Neuronal stem cell (in vitro differentiated cells): ENCODE measurements around the gene NECTIN2.

ENCODE experiments used
- DNase-seq: peaks from one replicate; pipeline ENCODE4 v3.0.0-alpha.2; 2013; ENCODE audit warnings: low spot score
- H2AFZ ChIP-seq: one replicate; pipeline ENCODE4 v1.6.1; 2013; ENCODE audit warnings: mild to moderate bottlenecking, low read length, inconsistent platforms
- H2AK5ac ChIP-seq: 2 replicates; pipeline ENCODE4 v1.6.1; 2013; ENCODE audit warnings: low read depth, mild to moderate bottlenecking, inconsistent platforms, low read length, moderate library complexity, mixed read lengths
- H2BK120ac ChIP-seq: 2 replicates; pipeline ENCODE4 v1.6.1; 2013; ENCODE audit warnings: low read depth, mild to moderate bottlenecking, inconsistent platforms, low read length, moderate library complexity, mixed read lengths
- H2BK12ac ChIP-seq: one replicate; pipeline ENCODE4 v1.6.1; 2013; ENCODE audit warnings: low read length, inconsistent platforms
- H2BK15ac ChIP-seq: 2 replicates; pipeline ENCODE4 v1.6.1; 2013; ENCODE audit warnings: mild to moderate bottlenecking, low read length, inconsistent platforms, mixed read lengths
- H2BK5ac ChIP-seq: one replicate; pipeline ENCODE4 v1.6.1; 2013; ENCODE audit warnings: inconsistent platforms, mild to moderate bottlenecking, low read length, moderate library complexity
- H3K14ac ChIP-seq: one replicate; pipeline ENCODE4 v1.6.1; 2013; ENCODE audit warnings: low read length, inconsistent platforms
- H3K18ac ChIP-seq: 2 replicates; pipeline ENCODE4 v1.6.1; 2013; ENCODE audit warnings: low read length, inconsistent platforms
- H3K23ac ChIP-seq: 2 replicates; pipeline ENCODE4 v1.6.1; 2013; ENCODE audit warnings: low read depth, mild to moderate bottlenecking, mixed read lengths, low read length, inconsistent platforms; ENCODE audit not compliant: poor library complexity
- H3K27ac ChIP-seq: replicated peaks from 3 replicates; pipeline ENCODE4 v1.5.1; 2013; ENCODE audit warnings: low read length, inconsistent platforms
- H3K27me3 ChIP-seq, 3 experiments: 2 replicates each; pipeline ENCODE4 v1.6.1; 2013; ENCODE audit warnings: low read length in 3 of 3, mild to moderate bottlenecking in 2 of 3, inconsistent platforms in 1 of 3, low read depth in 1 of 3, mixed read lengths in 1 of 3, moderate library complexity in 1 of 3; ENCODE audit not compliant: control insufficient read depth in 3 of 3, insufficient read depth in 3 of 3
- H3K36me3 ChIP-seq, 2 donors: replicated peaks in 1 of 2; 2 replicates each; pipeline ENCODE4 v1.6.1; 2013; ENCODE audit warnings: low read length in 2 of 2; ENCODE audit not compliant: control insufficient read depth in 2 of 2, insufficient read depth in 2 of 2
- H3K4ac ChIP-seq: 2 replicates; pipeline ENCODE4 v1.6.1; 2013; ENCODE audit warnings: inconsistent platforms, mild to moderate bottlenecking, low read length, moderate library complexity
- H3K4me1 ChIP-seq, 2 donors: 1 replicate in 1 of 2; 2 replicates in 1 of 2; pipeline ENCODE4 v1.6.1; 2013; ENCODE audit warnings: low read length in 2 of 2, low read depth in 1 of 2; ENCODE audit not compliant: control insufficient read depth in 2 of 2, insufficient read depth in 1 of 2
- H3K4me2 ChIP-seq: one replicate; pipeline ENCODE4 v1.6.1; 2013; ENCODE audit warnings: mild to moderate bottlenecking, low read length, inconsistent platforms; ENCODE audit not compliant: insufficient read depth, poor library complexity, severe bottlenecking
- H3K4me3 ChIP-seq, 2 donors: 2 replicates each; pipeline ENCODE4 v1.5.1; 2013; ENCODE audit warnings: low read length in 2 of 2, mild to moderate bottlenecking in 2 of 2, inconsistent platforms in 1 of 2, moderate library complexity in 1 of 2
- H3K79me1 ChIP-seq: one replicate; pipeline ENCODE4 v1.6.1; 2013; ENCODE audit warnings: low read depth, mild to moderate bottlenecking, inconsistent platforms, low read length, moderate library complexity
- H3K9ac ChIP-seq: one replicate; pipeline ENCODE4 v1.6.1; 2013; ENCODE audit warnings: mild to moderate bottlenecking, low read depth, low read length, inconsistent platforms; ENCODE audit not compliant: poor library complexity
- H3K9me3 ChIP-seq, 2 donors: replicated peaks in 1 of 2; 2 replicates each; pipeline versions ENCODE3 to v1.6.1; 2013; ENCODE audit warnings: low read length in 2 of 2, mild to moderate bottlenecking in 2 of 2, inconsistent platforms in 1 of 2, low read depth in 1 of 2, mixed read lengths in 1 of 2, moderate library complexity in 1 of 2; ENCODE audit not compliant: control insufficient read depth in 2 of 2, insufficient read depth in 1 of 2
- H4K8ac ChIP-seq: one replicate; pipeline ENCODE4 v1.6.1; 2013; ENCODE audit warnings: low read depth, mild to moderate bottlenecking, inconsistent platforms, low read length, moderate library complexity
- H4K91ac ChIP-seq: one replicate; pipeline ENCODE4 v1.6.1; 2013; ENCODE audit warnings: low read length, low read depth, mild to moderate bottlenecking, inconsistent platforms; ENCODE audit not compliant: poor library complexity
- WGBS, 2 donors: extraction: QIAGEN DNeasy Blood & Tissue Kit; methylation state at CpG; one replicate each; pipeline ENCODE4 v1.1.7; 2013; ENCODE audit warnings: missing lambda C conversion rate in 2 of 2, mixed read lengths in 1 of 2; ENCODE audit not compliant: insufficient read length in 2 of 2, insufficient replicate concordance in 1 of 2; ENCODE audit errors: extremely low coverage in 2 of 2; 5-methylcytosine and 5-hydroxymethylcytosine counted together

NECTIN2 gene

DNA sequence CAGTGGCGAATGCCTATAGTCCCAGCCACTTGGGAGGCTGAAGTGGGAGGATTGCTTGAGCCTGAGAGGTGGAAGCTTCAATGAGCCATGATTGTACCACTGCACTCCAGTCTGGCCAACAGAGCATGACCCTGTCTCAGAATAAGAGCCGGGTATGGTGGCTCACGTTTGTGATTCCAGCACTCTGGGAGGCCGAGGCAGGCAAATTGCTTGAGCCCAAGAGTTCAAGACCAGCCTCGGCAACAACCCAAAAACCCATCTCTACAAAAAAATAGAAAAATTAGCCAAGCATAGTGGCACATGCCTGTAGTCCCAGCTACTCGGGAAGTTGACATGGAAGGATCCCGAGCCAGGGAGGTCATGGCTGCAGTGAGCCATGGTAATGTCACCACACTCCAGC is 5.3 kb upstream of the NECTIN2 start:
- no peak for DNase-seq
- H4K8ac ChIP-seq: no peak overlapping the region
- H3K18ac ChIP-seq: no peak overlapping the region
- no peak overlapping the region for H2BK15ac ChIP-seq
- no peak overlapping the region for H3K4me3 ChIP-seq
- H4K91ac ChIP-seq: no peak overlapping the region
- H3K79me1 ChIP-seq: no peaks in the 10 kb centered on the region
- peaks cover 2 to 4% of the 10 kb centered on the region in 2 donors for H3K4me1 ChIP-seq
- no peak overlapping the region for H2BK120ac ChIP-seq
- H3K23ac ChIP-seq: no peak overlapping the region
- H2AFZ ChIP-seq: no peak overlapping the region
- no peak overlapping the region for H3K14ac ChIP-seq
- H3K36me3 ChIP-seq: no peaks in the 10 kb centered on the region
- no peak overlapping the region for H2BK5ac ChIP-seq
- no peak overlapping the region for H2BK12ac ChIP-seq
- H3K27ac ChIP-seq: no peak overlapping the region
- H2AK5ac ChIP-seq: no peak overlapping the region
- no peaks in the 10 kb centered on the region for H3K27me3 ChIP-seq
- WGBS, 2 donors: no CpG with 5 or more reads among the region's 7 CpGs
- H3K9ac ChIP-seq: no peak overlapping the region
- no peak overlapping the region for H3K4me2 ChIP-seq
- no peaks in the 10 kb centered on the region for H3K9me3 ChIP-seq
- H3K4ac ChIP-seq: no peak overlapping the region

DNA sequence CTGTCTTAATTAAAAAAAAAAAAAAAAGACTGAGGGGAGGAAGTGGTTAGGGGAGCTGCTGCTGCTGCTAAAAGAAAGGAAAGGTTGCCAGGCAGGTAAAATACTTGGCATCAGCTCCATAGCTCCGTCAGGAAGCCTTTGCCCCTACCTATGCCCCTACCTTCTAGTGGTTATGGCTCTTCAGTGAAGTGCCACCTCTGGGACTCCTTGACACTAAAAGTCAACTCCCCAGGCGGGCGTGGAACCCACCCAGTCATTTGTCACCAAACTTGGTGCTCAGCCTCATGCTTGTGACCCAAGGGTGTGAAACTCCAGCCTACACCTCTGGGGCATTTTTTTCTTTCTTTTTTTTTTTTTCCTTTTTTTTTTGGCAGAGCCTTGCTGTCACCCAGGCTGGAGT is 4.9 kb upstream of the NECTIN2 start:
- no peak overlapping the region for H2AK5ac ChIP-seq
- peaks cover 2 to 4% of the 10 kb centered on the region in 2 donors for H3K4me1 ChIP-seq
- no peak overlapping the region for H3K23ac ChIP-seq
- no peak overlapping the region for H2BK5ac ChIP-seq
- H2BK12ac ChIP-seq: no peak overlapping the region
- no peak overlapping the region for H3K27ac ChIP-seq
- DNase-seq: no peak
- no peaks in the 10 kb centered on the region for H3K9me3 ChIP-seq
- H3K4me3 ChIP-seq: no peak overlapping the region
- H2BK15ac ChIP-seq: no peak overlapping the region
- WGBS, 2 donors: no CpG with 5 or more reads among the region's 3 CpGs
- no peak overlapping the region for H3K18ac ChIP-seq
- no peak overlapping the region for H3K4me2 ChIP-seq
- H3K79me1 ChIP-seq: no peaks in the 10 kb centered on the region
- H3K36me3 ChIP-seq: no peaks in the 10 kb centered on the region
- H3K14ac ChIP-seq: no peak overlapping the region
- no peaks in the 10 kb centered on the region for H3K27me3 ChIP-seq
- H2BK120ac ChIP-seq: no peak overlapping the region
- no peak overlapping the region for H3K9ac ChIP-seq
- H4K91ac ChIP-seq: no peak overlapping the region
- no peak overlapping the region for H2AFZ ChIP-seq
- H4K8ac ChIP-seq: no peak overlapping the region
- H3K4ac ChIP-seq: no peak overlapping the region

DNA sequence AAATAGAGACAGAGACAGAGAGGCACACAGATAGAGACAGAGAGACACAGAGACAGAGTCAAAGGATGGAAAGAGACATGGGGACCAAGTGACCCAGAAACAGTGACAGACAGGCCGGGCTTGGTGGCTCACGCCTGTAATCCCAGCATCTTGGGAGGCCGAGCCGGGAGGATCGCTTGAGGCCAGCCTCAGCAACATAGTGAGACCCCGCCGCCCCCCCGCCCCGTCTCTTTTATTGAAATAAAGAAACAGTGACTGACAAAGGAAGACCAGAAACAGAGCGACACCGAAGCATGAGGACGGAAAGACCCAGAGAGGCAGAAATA is 848 bp upstream of the NECTIN2 start:
- peak overlapping the region; percentile 76 for H3K18ac ChIP-seq
- peak overlapping the region; percentile 96 for H3K27ac ChIP-seq
- no peak overlapping the region for H3K9ac ChIP-seq
- H4K8ac ChIP-seq: no peak overlapping the region
- H3K23ac ChIP-seq: no peak overlapping the region
- H3K9me3 ChIP-seq: no peaks in the 10 kb centered on the region
- no peak overlapping the region for H2BK120ac ChIP-seq
- no peaks in the 10 kb centered on the region for H3K27me3 ChIP-seq
- peak overlapping the region; percentile 58 for H2AK5ac ChIP-seq
- no peak for DNase-seq
- H3K14ac ChIP-seq: peak overlapping the region; percentile 39
- H3K4me1 ChIP-seq: peaks cover 15 to 19% of the 10 kb centered on the region in 2 donors
- no peak overlapping the region for H3K4ac ChIP-seq
- H3K4me2 ChIP-seq: peak overlapping the region; percentile 71
- H2BK5ac ChIP-seq: peak overlapping the region; percentile 87
- H3K79me1 ChIP-seq: peaks cover 3% of the 10 kb centered on the region
- H4K91ac ChIP-seq: peak overlapping the region; percentile 34
- peak overlapping the region; percentile 96 for H2AFZ ChIP-seq
- H2BK12ac ChIP-seq: peak overlapping the region; percentile 8
- peak overlapping the region; percentile 95 for H2BK15ac ChIP-seq
- H3K4me3 ChIP-seq: peak overlapping the region; percentile 65 to 77
- WGBS, 2 donors: no CpG with 5 or more reads among the region's 12 CpGs
- H3K36me3 ChIP-seq: peaks cover 0 to 6% of the 10 kb centered on the region in 2 donors

DNA sequence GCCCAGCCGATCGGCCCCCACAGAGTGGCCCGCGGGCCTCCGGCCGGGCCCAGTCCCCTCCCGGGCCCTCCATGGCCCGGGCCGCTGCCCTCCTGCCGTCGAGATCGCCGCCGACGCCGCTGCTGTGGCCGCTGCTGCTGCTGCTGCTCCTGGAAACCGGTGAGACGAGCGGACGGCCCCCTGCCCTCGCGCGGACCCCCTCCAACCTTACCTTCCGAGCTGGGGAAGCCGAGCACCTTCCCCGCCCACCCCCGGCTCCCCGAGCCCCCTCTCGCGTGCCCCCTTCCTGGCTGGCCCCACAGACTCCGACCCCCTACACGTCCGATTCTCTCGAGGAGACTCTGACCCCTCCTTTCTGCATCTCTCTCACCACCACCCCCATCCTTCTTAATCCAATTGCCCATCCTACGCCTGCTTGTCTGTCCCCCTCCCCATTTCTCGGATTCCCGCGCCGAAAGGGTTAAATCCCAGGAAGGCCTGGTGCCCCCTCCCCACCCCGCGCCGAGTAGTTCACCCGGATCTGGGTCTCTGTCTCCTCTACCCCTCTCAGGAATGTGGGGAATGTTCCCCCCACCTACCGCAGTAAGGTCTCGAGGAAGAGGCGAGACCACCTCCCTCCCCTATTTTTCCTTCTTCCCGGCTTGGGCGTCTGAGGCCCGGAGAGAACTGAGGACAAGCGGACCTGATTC is 502 bp downstream of the NECTIN2 start:
- H2BK5ac ChIP-seq: peak overlapping the region; percentile 100
- H2BK120ac ChIP-seq: peak overlapping the region; percentile 92
- H3K9ac ChIP-seq: peak overlapping the region; percentile 99
- H3K14ac ChIP-seq: peak overlapping the region; percentile 95
- H3K9me3 ChIP-seq: no peaks in the 10 kb centered on the region
- H3K4ac ChIP-seq: peak overlapping the region; percentile 90
- WGBS, 2 donors: no CpG with 5 or more reads among the region's 51 CpGs
- H2AK5ac ChIP-seq: peak overlapping the region; percentile 100
- H3K4me2 ChIP-seq: peak overlapping the region; percentile 99
- H3K18ac ChIP-seq: peak overlapping the region; percentile 100
- H2AFZ ChIP-seq: peak overlapping the region; percentile 96
- peak; percentile 89 for DNase-seq
- no peak overlapping the region for H4K8ac ChIP-seq
- peak overlapping the region; percentile 97 for H3K27ac ChIP-seq
- H3K27me3 ChIP-seq: no peaks in the 10 kb centered on the region
- H3K79me1 ChIP-seq: peaks cover 11% of the 10 kb centered on the region
- H3K4me3 ChIP-seq: peak overlapping the region; percentile 65 to 98
- H3K23ac ChIP-seq: peak overlapping the region; percentile 98
- H2BK15ac ChIP-seq: peak overlapping the region; percentile 99
- no peak overlapping the region for H4K91ac ChIP-seq
- peak overlapping the region; percentile 99 for H2BK12ac ChIP-seq
- H3K4me1 ChIP-seq: peaks cover 19 to 21% of the 10 kb centered on the region in 2 donors
- H3K36me3 ChIP-seq: peaks cover 4 to 14% of the 10 kb centered on the region in 2 donors
